OCI-M1 (cell line): Measurements from ENCODE around the gene SPINT2.
"Not testable (repeated sequence)": the region's sequence is repeated elsewhere in the genome, so short reads cannot be mapped to it uniquely, and the experiment has no call there.

Source experiments
- DNase-seq: peaks from one replicate; lab custom pipeline; 2025; lab: John Stamatoyannopoulos, UW

The SPINT2 gene

GRCh38 chr19:38239816-38240215, 24.6 kb upstream of the SPINT2 start:
- no peak for DNase-seq

GRCh38 chr19:38243279-38243673, 21.1 kb upstream of the SPINT2 start:
- no peak for DNase-seq

- DNase-seq = no peak
Observed at GRCh38 chr19:38245826-38246498, 18.4 kb upstream of the SPINT2 start.

- DNase-seq = no peak
Observed at GRCh38 chr19:38247126-38247525, 17.2 kb upstream of the SPINT2 start.

GRCh38 chr19:38247734-38248268, 16.6 kb upstream of the SPINT2 start:
- DNase-seq = no peak

GRCh38 chr19:38248421-38248820, 16.0 kb upstream of the SPINT2 start:
- no peak for DNase-seq

- DNase-seq = no peak
Observed at GRCh38 chr19:38250428-38250820, 13.9 kb upstream of the SPINT2 start.

GRCh38 chr19:38250821-38251563, 13.4 kb upstream of the SPINT2 start:
- DNase-seq = no peak

- no peak for DNase-seq
Observed at GRCh38 chr19:38251564-38252051, 12.8 kb upstream of the SPINT2 start.

- DNase-seq = no peak
Observed at GRCh38 chr19:38252385-38252784, 12.0 kb upstream of the SPINT2 start.

GRCh38 chr19:38252941-38253691, 11.3 kb upstream of the SPINT2 start:
- no peak for DNase-seq

GRCh38 chr19:38253788-38254187, 10.6 kb upstream of the SPINT2 start:
- DNase-seq = no peak

- peak; percentile 46 for DNase-seq
Observed at GRCh38 chr19:38255383-38256014, 8.9 kb upstream of the SPINT2 start.

GRCh38 chr19:38261942-38262341, 2.4 kb upstream of the SPINT2 start:
- not testable (repeated sequence) for DNase-seq

- no peak for DNase-seq
Observed at GRCh38 chr19:38262585-38263268, 1.6 kb upstream of the SPINT2 start.

GRCh38 chr19:38263689-38264485, 486 bp upstream of the SPINT2 start:
- peak; percentile 94 for DNase-seq

- DNase-seq = peak; percentile 73
Observed at GRCh38 chr19:38265213-38265861, 964 bp downstream of the SPINT2 start.

- DNase-seq = no peak
Observed at GRCh38 chr19:38265921-38266429, 1.6 kb downstream of the SPINT2 start.

- DNase-seq = no peak
Observed at GRCh38 chr19:38266981-38267597, 2.7 kb downstream of the SPINT2 start.
